Tibial artery (tissue), 4 donors: ENCODE measurements around the gene IL17RE.

Experiments
- DNase-seq, 2 donors: peaks; one replicate each; pipeline ENCODE4 v3.0.0-alpha.2; 2019
- H3K27ac ChIP-seq, 2 donors: fragments of 200-600 bp; sonication (generic) in 1 of 2; 1 replicate in 1 of 2; 2 replicates in 1 of 2; pipeline ENCODE4 v1.5.1; 2018 to 2019; ENCODE audit warnings: mild to moderate bottlenecking in 1 of 2
- H3K27me3 ChIP-seq, 2 donors: fragments of 200-600 bp; sonication (generic) in 1 of 2; one replicate each; pipeline versions ENCODE4 v1.5.1 to v1.6.0; 2016 to 2019
- H3K36me3 ChIP-seq, 3 donors: fragments of 200-600 bp; sonication (generic) in 2 of 3; one replicate each; pipeline ENCODE4 v1.5.1; 2016 to 2019; ENCODE audit warnings: mild to moderate bottlenecking in 2 of 3
- H3K4me1 ChIP-seq, 4 donors: fragments of 200-600 bp; sonication (generic) in 2 of 4; 1 replicate in 3 of 4; 2 replicates in 1 of 4; pipeline ENCODE4 v1.5.1; 2016 to 2019
- H3K4me3 ChIP-seq, 2 donors: fragments of 200-600 bp; sonication (generic) in 1 of 2; 1 replicate in 1 of 2; 2 replicates in 1 of 2; pipeline ENCODE4 v1.5.1; 2018 to 2019; ENCODE audit warnings: mild to moderate bottlenecking in 2 of 2
- H3K9me3 ChIP-seq, 3 donors: fragments of 200-600 bp; sonication (generic) in 1 of 3; one replicate each; pipeline ENCODE4 v1.5.1; 2016 to 2019
- CTCF ChIP-seq, 2 experiments: fragments of 200-600 bp in 1 of 2; fragments of 450-650 bp in 1 of 2; IDR thresholded peaks; one replicate each; pipeline ENCODE4 v1.5.1; 2017 to 2019; ENCODE audit warnings: antibody characterized with exemption in 2 of 2, mild to moderate bottlenecking in 1 of 2, moderate library complexity in 1 of 2
- intact Hi-C: fragments of 100-400 bp; cut with DNase I; formaldehyde crosslinking; loops from one replicate; pipeline ENCODE4 v1.15.0; 2023; ENCODE audit warnings: low total_unique reads

The IL17RE gene

GRCh38 chr3:9916734-9917680 lies 14.4 kb downstream of the IL17RE start, which contains the start of gene IL17RC:
IL17RC (plus strand) TSS chr3:9917098; CDS start chr3:9917316, 218 bp downstream.
- peak within 1 kb of the TSS; percentile 55 to 73 for H3K4me3 ChIP-seq
- DNase-seq, result peak; percentile 89 to 96
- H3K27ac ChIP-seq, result peak within 1 kb of the TSS; percentile 92 to 95
- peaks cover 5 to 61% (median 40%) of the 10 kb centered on the region in 4 donors for H3K4me1 ChIP-seq
- no peak for TF ChIP-seq CTCF (IDR thresholded peaks at IDR 0.05)
- peaks cover 0 to 25% (median 13%) of the 10 kb centered on the region in 3 donors for H3K36me3 ChIP-seq
- H3K27me3 ChIP-seq, result no peaks in the 10 kb centered on the region
- no peaks in the 10 kb centered on the region for H3K9me3 ChIP-seq
- intact Hi-C loops, result loop anchor here (5.0 kb wide), 2 partner anchors 55 to 75 kb away; partner anchors contain the start of gene RPUSD3

- peak overlapping the region; percentile 55 to 73 for H3K4me3 ChIP-seq
- H3K27me3 ChIP-seq, result no peaks in the 10 kb centered on the region
- DNase-seq, result no peak
- no peak for TF ChIP-seq CTCF (IDR thresholded peaks at IDR 0.05)
- peaks cover 5 to 57% (median 40%) of the 10 kb centered on the region in 4 donors for H3K4me1 ChIP-seq
- H3K36me3 ChIP-seq, result peaks cover 0 to 24% (median 13%) of the 10 kb centered on the region in 3 donors
- H3K27ac ChIP-seq, result peak overlapping the region; percentile 92 to 95
- no peaks in the 10 kb centered on the region for H3K9me3 ChIP-seq
- intact Hi-C loops, result loop anchor here (5.0 kb wide), 2 partner anchors 56 to 76 kb away; partner anchors contain the start of gene RPUSD3
Observed at GRCh38 chr3:9917820-9918219, 15.2 kb downstream of the IL17RE start.

GRCh38 chr3:9918261-9919038 lies 15.8 kb downstream of the IL17RE start:
- H3K27me3 ChIP-seq, result no peaks in the 10 kb centered on the region
- peaks cover 0 to 30% (median 14%) of the 10 kb centered on the region in 3 donors for H3K36me3 ChIP-seq
- peak overlapping the region; percentile 92 to 95 for H3K27ac ChIP-seq
- no peaks in the 10 kb centered on the region for H3K9me3 ChIP-seq
- peaks cover 5 to 51% (median 40%) of the 10 kb centered on the region in 4 donors for H3K4me1 ChIP-seq
- H3K4me3 ChIP-seq, result no peak overlapping the region
- TF ChIP-seq CTCF (IDR thresholded peaks at IDR 0.05), result no peak
- intact Hi-C loops, result loop anchor here (5.0 kb wide), 2 partner anchors 56 to 76 kb away; partner anchors contain the start of gene RPUSD3
- no peak for DNase-seq

- no peak for DNase-seq
- Histone ChIP-seq H3K27ac (no peak overlapping the region), H3K4me3 (no peak overlapping the region), H3K36me3 (peaks cover 19 to 71% (median 44%) of the 10 kb centered on the region in 3 donors), H3K4me1 (peaks cover 0 to 8% (median 2%) of the 10 kb centered on the region in 4 donors), H3K9me3 (no peaks in the 10 kb centered on the region), H3K27me3 (no peaks in the 10 kb centered on the region)
- intact Hi-C loops, result no loop called here
- no peak for TF ChIP-seq CTCF (IDR thresholded peaks at IDR 0.05)
Observed at GRCh38 chr3:9928158-9928557, 25.5 kb downstream of the IL17RE start.

- Histone ChIP-seq H3K9me3 (no peaks in the 10 kb centered on the region), H3K27ac (no peak overlapping the region), H3K4me1 (peaks cover 4 to 25% (median 18%) of the 10 kb centered on the region in 4 donors), H3K27me3 (no peaks in the 10 kb centered on the region), H3K36me3 (peaks cover 6 to 48% (median 29%) of the 10 kb centered on the region in 3 donors), H3K4me3 (no peak overlapping the region)
- no peak for DNase-seq
- TF ChIP-seq CTCF (IDR thresholded peaks at IDR 0.05), result no peak
- intact Hi-C loops, result loop anchor here (5.0 kb wide), 1 partner anchor 199 kb away; the partner anchor contains the start of gene BRPF1
Observed at GRCh38 chr3:9930804-9931418, 28.3 kb downstream of the IL17RE start.
